Measurements from ENCODE around the gene AFF3. TPM values are rescaled to one million over a fixed set of nuclear protein-coding genes. Genes with fewer than 3 reads are reported as not detected.

AFF3 gene
- total RNA-seq, 2 donors from 2014 or later: 9.9 to 20.1 TPM

- Histone ChIP-seq H3K27me3 (replicated peaks; ENCODE audit: insufficient read depth) (no peaks in the 10 kb centered on the region), H3K36me3 (no peaks in the 10 kb centered on the region), H3K27ac (no peak overlapping the region), H3K4me3 (no peak overlapping the region), H3K9me3 (no peaks in the 10 kb centered on the region), H3K4me1 (ENCODE audit: control insufficient read depth in 1 of 2, low read depth in 2 of 2) (no peaks in the 10 kb centered on the region)
- ATAC-seq (ENCODE audit: insufficient number of reproducible peaks, low FRiP score, low read depth) (peak; percentile 82), DNase-seq (ENCODE audit: low spot score) (peak; percentile 59)
- peak; percentile 98 for TF ChIP-seq CTCF (IDR thresholded peaks at IDR 0.05)
Observed at GRCh38 chr2:99559075-99559662, 583.2 kb downstream of the AFF3 start.

- no peak overlapping the region for H3K4me3 ChIP-seq
- ATAC-seq (ENCODE audit: insufficient number of reproducible peaks, low FRiP score, low read depth): no peak
Observed at GRCh38 chr2:99555404-99555803, 587.0 kb downstream of the AFF3 start.

GRCh38 chr2:99554871-99555270 lies 587.5 kb downstream of the AFF3 start:
- no peak overlapping the region for H3K4me3 ChIP-seq
- no peak overlapping the region for H3K27ac ChIP-seq
- no peak for TF ChIP-seq CTCF (IDR thresholded peaks at IDR 0.05)
- ATAC-seq (ENCODE audit: insufficient number of reproducible peaks, low FRiP score, low read depth) (no peak), DNase-seq (ENCODE audit: low spot score) (no peak)
- no peaks in the 10 kb centered on the region for H3K4me1 ChIP-seq (ENCODE audit: control insufficient read depth in 1 of 2, low read depth in 2 of 2)
- peaks cover 20% of the 10 kb centered on the region for H3K36me3 ChIP-seq
- no peaks in the 10 kb centered on the region for H3K27me3 ChIP-seq (replicated peaks; ENCODE audit: insufficient read depth)
- no peaks in the 10 kb centered on the region for H3K9me3 ChIP-seq

More at GRCh38 chr2:99555404-99555803, 587.0 kb downstream of the AFF3 start:
- no peaks in the 10 kb centered on the region for H3K9me3 ChIP-seq
- H3K27me3 ChIP-seq (replicated peaks; ENCODE audit: insufficient read depth): no peaks in the 10 kb centered on the region
- DNase-seq (ENCODE audit: low spot score): no peak
- H3K4me1 ChIP-seq (ENCODE audit: control insufficient read depth in 1 of 2, low read depth in 2 of 2): no peaks in the 10 kb centered on the region
- H3K27ac ChIP-seq: no peak overlapping the region
- H3K36me3 ChIP-seq: peaks cover 16% of the 10 kb centered on the region
- no peak for TF ChIP-seq CTCF (IDR thresholded peaks at IDR 0.05)

- no peak for DNase-seq (ENCODE audit: low spot score)
- no peaks in the 10 kb centered on the region for H3K4me1 ChIP-seq (ENCODE audit: control insufficient read depth in 1 of 2, low read depth in 2 of 2)
- no peaks in the 10 kb centered on the region for H3K9me3 ChIP-seq
- peaks cover 20% of the 10 kb centered on the region for H3K36me3 ChIP-seq
- H3K27ac ChIP-seq: no peak overlapping the region
- no peaks in the 10 kb centered on the region for H3K27me3 ChIP-seq (replicated peaks; ENCODE audit: insufficient read depth)
- ATAC-seq (ENCODE audit: insufficient number of reproducible peaks, low FRiP score, low read depth): no peak
- no peak overlapping the region for H3K4me3 ChIP-seq
- no peak for TF ChIP-seq CTCF (IDR thresholded peaks at IDR 0.05)
Observed at GRCh38 chr2:99554238-99554637, 588.2 kb downstream of the AFF3 start.

- Histone ChIP-seq H3K36me3 (peaks cover 20% of the 10 kb centered on the region), H3K9me3 (no peaks in the 10 kb centered on the region), H3K4me1 (ENCODE audit: control insufficient read depth in 1 of 2, low read depth in 2 of 2) (no peaks in the 10 kb centered on the region), H3K27me3 (replicated peaks; ENCODE audit: insufficient read depth) (no peaks in the 10 kb centered on the region), H3K4me3 (no peak overlapping the region), H3K27ac (no peak overlapping the region)
- ATAC-seq (ENCODE audit: insufficient number of reproducible peaks, low FRiP score, low read depth) (no peak), DNase-seq (ENCODE audit: low spot score) (no peak)
- TF ChIP-seq CTCF (IDR thresholded peaks at IDR 0.05): no peak
Observed at GRCh38 chr2:99552529-99552928, 589.9 kb downstream of the AFF3 start.
